ENCODE data around the gene MAN2B1. TPM values are rescaled to one million over a fixed set of nuclear protein-coding genes. Genes with fewer than 3 reads are reported as not detected.

MAN2B1 gene
- total RNA-seq, 3 donors from 2014 or later = 92.7 to 104 (median 96.6) TPM

DNA sequence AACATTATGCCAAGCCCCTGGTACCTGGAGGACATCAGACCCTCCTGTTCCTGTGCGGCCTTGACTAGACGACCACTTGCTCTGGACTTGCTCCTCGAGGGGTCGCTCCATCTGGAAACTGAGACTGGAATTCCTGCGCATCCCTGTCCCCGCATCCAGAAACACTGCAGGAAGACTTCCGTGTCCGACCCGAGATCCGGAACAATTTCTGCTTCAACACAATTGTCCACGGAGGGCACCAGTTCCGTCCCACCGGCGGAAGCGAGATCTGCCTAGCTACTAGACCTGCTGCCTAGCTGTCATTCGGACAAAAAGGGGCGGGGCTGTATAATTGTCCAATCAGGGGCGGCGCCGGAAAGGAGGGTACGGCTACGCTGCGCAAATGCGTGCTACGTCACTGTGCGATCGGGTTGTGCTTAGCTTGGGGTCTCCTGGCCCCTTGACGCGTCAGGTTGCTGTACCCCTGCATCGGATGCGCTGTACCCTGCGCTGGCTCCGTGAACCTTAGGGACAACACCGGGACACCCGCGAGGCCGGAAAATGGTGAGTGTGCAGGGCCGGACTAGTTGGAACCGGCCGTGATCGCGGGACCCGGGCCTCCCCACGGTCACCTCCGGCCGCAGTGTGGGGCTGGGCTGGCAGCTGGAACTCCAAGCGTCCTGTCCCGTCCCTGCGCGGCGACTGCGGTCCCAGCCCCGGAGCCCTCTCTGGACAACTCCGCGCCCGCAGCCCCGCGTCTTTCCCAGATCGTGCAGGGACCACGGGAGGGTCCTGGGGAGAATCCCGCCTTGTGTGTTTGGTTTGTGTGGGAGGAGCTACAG, 55.8 kb downstream of the MAN2B1 start, which contains the start of the genes ZNF490 and ZNF791:
ZNF490 (minus strand) TSS at position 274 of the 821 bp plus-strand sequence; CDS start at position 141, 133 bp downstream.
ZNF791 (plus strand) TSS at position 381 of the 821 bp plus-strand sequence; CDS start at position 541, 160 bp downstream.
- TF ChIP-seq CTCF (IDR thresholded peaks at IDR 0.05) = peak; percentile 19
- intact Hi-C loops (cut with DNase I, micrococcal nuclease) = no loop called here
- peaks cover 21% of the 10 kb centered on the region for H3K4me1 ChIP-seq (ENCODE audit: low read depth)
- peak; percentile 98 for ATAC-seq
- no peaks in the 10 kb centered on the region for H3K36me3 ChIP-seq (ENCODE audit: low read depth)
- DNase-seq = peak; percentile 96 to 99 (median 99)
- H3K9me3 ChIP-seq = no peaks in the 10 kb centered on the region
- H3K4me3 ChIP-seq = peak within 1 kb of the TSS; percentile 100

DNA sequence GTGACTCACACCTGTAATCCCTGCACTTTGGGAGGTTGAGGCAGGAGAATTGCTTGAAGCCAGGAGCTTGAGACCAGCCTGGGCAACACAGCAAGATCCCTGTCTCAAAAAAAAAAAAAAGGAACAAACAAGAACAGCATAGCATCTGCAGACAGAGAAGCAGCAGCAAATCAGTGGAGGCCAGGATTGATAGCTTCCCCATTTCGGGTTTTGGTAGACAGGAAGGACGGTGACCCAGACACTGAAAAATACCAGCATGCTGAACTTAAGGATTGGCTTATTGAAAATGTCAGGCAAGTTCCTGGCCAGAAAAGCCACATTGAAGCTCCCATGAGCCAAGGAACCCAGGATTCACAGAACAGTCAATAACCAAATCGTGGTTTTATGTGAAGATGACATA, 58.9 kb downstream of the MAN2B1 start:
- DNase-seq (no peak), ATAC-seq (no peak)
- Histone ChIP-seq H3K36me3 (ENCODE audit: low read depth) (no peaks in the 10 kb centered on the region), H3K4me1 (ENCODE audit: low read depth) (peaks cover 21% of the 10 kb centered on the region), H3K9me3 (no peaks in the 10 kb centered on the region), H3K4me3 (no peak overlapping the region)
- intact Hi-C loops (cut with DNase I, micrococcal nuclease) = no loop called here
- TF ChIP-seq CTCF (IDR thresholded peaks at IDR 0.05) = no peak

DNA sequence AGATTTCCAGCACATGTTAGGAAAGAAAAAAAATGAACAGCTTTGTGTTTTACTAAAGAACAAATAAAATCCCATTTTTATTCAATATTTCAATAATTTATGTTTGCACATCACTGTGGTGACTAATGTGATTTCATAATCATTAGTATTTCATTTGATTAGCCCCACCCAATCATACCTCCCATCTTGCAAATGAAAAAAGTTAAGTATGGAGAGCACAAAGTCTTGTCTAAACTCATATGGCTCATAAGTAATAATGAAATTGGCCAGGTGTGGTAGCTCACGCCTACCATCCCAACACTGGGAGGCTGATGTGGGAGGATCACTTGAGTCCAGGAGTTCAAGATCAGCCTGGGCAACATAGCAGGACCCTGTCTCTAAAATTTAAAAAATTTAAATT, 59.7 kb downstream of the MAN2B1 start:
- Histone ChIP-seq H3K9me3 (no peaks in the 10 kb centered on the region), H3K4me1 (ENCODE audit: low read depth) (peaks cover 16% of the 10 kb centered on the region), H3K36me3 (ENCODE audit: low read depth) (no peaks in the 10 kb centered on the region), H3K4me3 (no peak overlapping the region)
- intact Hi-C loops (cut with DNase I, micrococcal nuclease) = no loop called here
- DNase-seq = no peak
- no peak for ATAC-seq
- TF ChIP-seq CTCF (IDR thresholded peaks at IDR 0.05) = no peak

- intact Hi-C loops (cut with DNase I, micrococcal nuclease) = no loop called here
- TF ChIP-seq CTCF (IDR thresholded peaks at IDR 0.05) = no peak
- Histone ChIP-seq H3K9me3 (no peaks in the 10 kb centered on the region), H3K4me3 (no peak overlapping the region), H3K36me3 (ENCODE audit: low read depth) (no peaks in the 10 kb centered on the region), H3K4me1 (ENCODE audit: low read depth) (no peaks in the 10 kb centered on the region)
- peak; percentile 31 for ATAC-seq
- DNase-seq = no peak
Measured at GRCh38 chr19:12603714-12604113, 62.8 kb downstream of the MAN2B1 start.

DNA sequence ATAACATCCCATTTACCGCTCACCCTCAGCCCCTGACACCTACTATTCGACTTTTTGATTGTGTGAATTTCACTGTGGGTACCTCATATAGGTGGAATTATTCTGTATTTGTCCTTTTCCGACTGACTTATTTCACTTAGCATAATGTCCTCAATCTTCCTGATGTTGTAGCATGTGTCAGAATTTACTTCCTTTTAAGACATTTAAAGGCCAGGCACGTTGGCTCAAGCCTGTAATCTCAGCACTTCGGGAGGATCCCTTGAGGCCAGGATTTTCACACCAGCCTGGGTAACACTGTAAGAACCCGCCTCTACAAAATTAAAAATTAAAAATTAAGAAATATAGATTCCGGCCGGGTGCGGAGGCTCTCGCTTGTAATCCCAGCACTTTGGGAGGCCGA, 68.9 kb downstream of the MAN2B1 start:
- H3K4me3 ChIP-seq = no peak overlapping the region
- no peak for DNase-seq
- ATAC-seq = no peak
- H3K9me3 ChIP-seq = no peaks in the 10 kb centered on the region
- intact Hi-C loops (cut with DNase I, micrococcal nuclease) = no loop called here
- H3K4me1 ChIP-seq (ENCODE audit: low read depth) = no peaks in the 10 kb centered on the region
- TF ChIP-seq CTCF (IDR thresholded peaks at IDR 0.05) = no peak
- no peaks in the 10 kb centered on the region for H3K36me3 ChIP-seq (ENCODE audit: low read depth)

Data from mucosa of descending colon (tissue), 3 donors.